Femur (tissue), 1 donor: Measurements from ENCODE around the gene FAM174B.
A peak's percentile ranks its signal among the peaks of the same experiment; 100 is the strongest.

Experiments
- DNase-seq: peaks from one replicate; pipeline ENCODE4 v3.0.0-alpha.2; 2017

The FAM174B gene

DNA sequence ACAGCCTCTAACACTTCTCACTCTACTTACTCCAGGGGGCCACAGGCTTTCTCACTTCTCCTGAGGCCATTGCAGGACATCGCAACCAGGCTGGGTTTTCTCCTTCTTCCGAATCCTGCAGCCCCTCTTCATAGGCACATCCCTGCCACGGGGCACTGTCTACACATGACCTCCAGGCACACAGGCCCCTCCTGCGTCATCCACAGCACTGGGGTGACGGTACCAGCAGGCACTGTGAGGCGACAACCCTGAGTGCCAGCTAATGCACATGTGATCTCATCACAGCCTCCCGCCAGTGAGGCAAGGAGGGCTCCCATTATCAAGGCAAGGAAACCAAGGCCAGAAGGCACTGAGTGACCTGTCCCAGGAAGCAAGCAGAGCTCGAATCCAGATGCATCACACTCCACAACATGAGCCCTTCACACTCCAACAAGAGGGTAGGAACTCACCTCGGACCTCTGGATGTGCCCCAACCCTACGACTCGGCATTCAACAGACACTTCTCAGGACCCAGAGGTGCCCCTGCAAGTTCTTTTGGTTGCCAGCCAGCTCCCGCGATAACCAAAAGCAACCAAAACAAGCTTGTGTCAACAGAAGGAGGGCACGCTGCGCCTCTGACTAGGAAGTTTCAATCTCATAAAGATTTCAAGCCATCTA, 16.7 kb downstream of the FAM174B start:
- no peak for DNase-seq

DNA sequence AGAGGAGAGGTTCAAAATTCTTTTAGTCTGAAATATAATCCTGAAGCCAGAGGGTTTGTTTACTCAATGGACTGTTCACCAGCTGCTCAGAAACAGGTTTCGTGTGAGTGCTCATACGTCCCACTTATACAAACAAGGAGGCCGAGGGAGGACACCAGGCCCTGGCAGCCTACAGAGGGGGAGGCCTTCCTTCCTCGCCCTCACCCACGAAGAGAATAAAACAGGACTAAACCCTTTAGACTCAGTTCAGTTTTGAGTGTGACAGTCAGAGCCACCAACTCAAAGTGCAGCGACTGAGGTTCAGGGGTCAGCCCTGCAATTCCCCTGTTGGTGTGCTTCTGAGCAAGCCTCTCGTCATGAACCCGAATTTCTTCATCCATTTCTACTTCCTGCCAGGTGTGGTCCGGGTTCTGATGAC, 17.3 kb downstream of the FAM174B start:
- DNase-seq: no peak

DNA sequence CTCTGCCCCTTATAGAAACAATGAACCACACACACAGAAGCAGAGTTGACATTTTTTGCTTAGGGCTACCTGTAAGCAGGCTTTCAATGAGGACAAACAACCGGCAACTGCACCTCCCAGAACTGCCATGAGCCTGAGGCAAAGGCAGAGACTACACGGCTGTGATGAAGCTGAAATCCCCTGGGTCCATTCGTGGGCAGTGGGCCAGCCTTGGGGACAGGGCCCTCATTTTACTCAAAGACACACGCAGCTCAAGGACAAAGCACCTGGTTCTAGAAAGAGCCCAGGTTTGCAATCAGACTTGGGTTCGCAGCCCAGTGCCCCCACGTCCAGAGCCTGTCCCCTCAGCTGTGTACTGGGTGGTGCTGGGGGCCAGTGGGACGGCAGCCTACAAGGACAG, 17.9 kb downstream of the FAM174B start:
- DNase-seq: no peak

DNA sequence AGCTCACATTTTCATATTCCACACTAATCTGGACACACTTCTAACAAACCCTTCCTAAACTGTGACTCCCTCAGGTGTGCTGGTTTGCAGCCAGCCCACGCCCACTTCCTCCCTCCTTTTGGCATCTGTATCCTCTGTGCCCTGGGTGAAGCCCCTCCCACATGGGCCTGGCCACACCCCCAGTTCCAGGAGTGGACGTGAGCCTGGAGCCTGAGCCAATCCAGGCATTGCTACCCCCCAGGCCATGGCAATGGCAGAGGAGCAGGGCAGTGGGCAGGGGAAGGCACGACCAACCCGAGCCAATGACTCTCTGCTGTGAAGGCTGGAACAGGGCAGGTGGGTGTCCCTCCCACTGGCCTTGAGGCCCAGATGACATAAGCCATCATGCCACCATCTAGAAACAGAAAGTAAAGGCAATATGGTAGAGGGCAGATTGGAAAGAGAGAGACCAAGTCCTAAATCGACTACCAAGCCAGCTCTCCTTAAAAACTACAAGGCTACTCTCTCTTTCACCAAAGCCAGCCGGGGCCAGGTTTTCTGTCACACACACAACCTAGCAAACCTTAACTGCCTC, 18.6 kb downstream of the FAM174B start:
- DNase-seq: no peak

DNA sequence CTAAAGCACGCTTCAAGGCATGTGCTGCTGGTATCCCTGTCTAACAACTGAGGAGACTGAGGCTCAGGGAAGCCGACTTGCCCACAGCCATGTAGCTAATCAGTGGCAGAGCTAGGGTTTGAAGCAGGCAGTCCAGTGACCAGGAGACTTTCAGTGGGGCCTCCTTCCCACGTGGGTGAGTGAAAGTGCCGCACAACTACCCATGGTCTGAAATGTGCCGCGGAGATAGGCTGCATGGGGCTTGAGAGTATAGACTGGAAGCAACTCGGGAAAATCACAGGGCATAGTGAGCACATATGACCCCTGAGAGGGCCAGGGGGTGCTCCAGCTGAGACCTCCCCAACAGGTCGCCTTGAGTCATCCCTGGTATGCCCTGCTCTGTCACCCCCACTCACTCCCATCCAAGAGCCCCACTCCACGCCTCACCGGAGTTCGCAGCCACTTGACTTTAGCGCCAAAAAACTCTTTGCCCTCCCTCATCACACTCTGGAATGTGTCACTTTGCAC, 19.1 kb downstream of the FAM174B start:
- DNase-seq: no peak

DNA sequence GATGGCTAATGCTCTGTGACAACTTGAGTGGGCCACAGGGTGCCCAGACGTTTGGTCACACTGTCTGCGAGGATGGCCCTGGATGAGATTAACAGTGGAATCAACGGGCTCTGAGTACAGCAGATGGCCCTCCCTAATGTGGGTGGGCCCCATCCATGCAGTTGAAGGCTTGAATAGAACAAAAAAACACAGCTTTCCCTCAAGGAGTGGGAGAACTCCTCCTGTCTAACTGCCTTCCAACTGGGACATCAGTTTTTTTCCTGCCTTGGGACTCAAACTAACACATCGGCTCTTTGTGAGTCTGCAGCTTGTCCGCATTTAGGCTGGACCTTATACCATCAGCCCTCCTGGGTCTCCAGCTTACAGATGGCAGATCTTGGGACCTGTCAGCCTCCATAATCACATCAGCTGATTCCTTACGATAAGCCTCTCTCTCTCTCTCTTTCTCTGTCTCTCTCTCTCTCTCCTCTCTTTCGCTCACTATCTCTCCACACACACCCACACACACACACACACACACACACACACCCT, 20.8 kb downstream of the FAM174B start:
- DNase-seq: no peak

DNA sequence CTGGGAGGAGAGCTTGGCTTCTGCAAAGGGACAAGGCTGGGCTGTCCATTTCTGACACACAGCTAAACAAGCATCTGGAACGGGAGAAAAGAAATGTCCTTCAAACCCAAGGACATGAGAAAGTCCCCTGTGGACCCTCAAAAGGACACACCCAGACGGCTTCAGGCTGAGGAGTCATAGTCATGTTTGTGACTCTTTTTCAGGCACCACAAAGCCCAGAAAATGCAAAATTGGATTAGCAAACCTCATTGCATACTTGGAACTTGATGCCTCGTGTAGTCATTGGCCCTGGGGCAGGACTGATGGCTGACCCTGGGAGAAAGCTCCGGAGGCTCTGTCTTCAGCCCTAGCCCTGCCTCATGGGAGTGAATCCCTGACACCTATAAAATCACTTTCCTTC, 21.5 kb downstream of the FAM174B start:
- no peak for DNase-seq

DNA sequence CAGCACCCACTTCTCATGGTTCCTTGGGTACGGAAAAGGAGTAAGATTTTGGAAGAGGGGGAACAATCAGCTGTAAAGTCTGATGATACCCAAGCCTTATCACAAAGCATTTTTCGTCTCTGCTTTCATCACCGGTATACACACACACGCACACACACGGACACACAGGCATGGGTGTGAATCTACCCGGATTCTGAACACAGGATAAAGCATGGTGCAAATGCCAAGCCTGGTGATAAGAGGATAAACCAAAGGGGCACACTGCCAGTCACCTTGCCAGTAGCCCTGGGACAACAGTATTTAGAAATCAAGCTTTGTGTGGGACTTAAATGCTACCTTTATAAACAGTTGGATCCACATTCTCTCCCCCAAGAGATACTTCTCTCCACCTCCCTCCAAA, 22.2 kb downstream of the FAM174B start:
- DNase-seq: no peak

DNA sequence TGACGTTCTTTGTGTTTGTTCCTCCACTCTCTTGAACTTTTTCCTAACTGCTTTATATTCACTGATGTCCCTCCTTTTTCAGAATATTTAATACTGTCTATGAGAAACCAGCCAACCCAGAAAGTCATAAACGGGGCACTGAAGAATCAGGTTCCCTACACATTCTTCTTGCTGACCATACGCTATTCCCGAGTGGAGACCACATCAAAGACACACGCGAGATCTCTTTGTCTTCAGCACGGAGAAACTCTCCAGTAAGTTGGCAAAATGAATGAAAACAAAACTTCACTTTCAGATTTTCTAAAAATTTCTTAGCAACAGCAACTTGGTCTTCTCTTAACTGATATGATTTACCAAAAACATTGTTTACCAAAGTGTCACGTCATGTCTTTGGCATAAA, 22.6 kb downstream of the FAM174B start:
- no peak for DNase-seq

DNA sequence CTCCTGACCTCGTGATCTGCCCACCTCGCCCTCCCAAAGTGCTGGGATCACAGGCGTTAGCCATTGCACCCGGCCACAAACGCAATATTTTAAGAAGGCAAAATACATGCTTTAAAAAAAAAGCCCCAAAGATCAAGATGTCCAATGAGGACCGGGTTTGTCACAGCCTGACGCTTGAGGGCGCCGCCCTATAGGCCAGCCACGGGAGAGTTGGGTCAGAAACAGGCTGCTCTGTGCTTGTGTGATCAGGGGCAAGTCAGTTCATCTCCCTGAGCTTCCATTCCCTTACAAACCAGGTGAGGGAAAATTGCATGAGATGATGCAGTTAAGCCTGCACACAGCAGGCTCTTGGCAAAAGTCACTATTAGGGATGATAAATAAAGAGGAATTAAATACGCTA, 23.9 kb downstream of the FAM174B start:
- no peak for DNase-seq

DNA sequence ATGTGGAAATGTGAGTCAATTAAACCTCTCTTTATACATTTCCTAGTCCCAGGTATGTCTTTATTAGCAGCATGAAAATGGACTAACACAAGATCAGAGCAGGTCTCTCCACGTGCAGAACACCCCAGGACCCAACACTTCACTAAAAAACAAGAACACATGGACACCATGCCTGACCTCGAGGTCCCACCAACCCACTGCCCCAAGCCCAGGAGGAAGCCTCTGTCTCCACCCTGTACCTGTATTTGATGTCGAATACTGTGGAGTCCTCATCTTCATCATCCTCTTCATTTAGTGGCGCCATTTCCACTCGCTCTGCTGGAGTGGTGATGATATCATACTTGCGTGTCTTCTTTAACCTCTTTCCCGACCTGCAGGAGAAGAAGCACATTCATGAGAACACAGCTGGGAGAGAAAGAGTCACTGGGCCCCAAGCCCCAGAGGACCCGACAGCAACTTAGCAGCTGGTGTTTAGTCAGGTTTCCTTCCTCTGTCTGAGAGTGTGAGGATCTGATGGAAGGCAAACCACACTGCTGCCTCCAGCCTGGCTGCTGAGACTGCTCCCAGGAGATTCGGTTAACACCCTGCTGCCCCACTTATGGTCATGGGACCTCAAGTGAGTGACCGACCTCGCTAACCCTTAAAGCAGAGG, 25.5 kb downstream of the FAM174B start:
- no peak for DNase-seq

DNA sequence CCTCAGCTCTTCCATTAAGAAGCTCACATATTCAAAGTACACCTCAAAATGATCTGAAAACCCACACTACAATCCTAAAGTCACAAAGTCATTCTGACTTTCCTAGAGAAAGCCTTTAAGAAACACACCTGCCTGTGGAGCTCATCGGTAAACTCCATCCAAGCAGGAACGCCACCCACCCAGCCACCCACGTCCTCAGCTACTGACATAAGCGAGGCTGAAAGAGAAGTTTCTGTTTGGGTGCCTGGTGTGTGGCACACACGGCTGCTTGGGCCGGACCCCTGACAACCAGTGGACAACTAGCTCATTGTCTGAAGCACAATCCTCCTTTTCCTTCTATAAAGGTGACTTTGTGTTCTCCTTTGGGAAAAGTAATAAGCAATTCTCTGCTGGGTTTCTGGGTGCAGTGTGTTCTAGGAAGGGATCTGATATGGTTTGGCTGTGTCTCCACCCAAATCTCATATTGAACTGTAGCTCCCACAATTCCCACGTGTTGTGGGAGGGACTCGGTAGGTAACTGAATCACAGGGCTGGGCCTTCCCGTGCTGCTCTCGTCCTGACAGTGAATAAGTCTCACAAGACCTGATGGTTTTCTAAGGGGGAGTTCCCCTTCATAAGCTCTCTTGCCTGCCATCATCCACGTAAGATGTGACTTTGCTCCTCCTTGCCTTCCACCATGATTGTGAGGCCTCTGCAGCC, 26.1 kb downstream of the FAM174B start:
- peak; percentile 7 for DNase-seq

DNA sequence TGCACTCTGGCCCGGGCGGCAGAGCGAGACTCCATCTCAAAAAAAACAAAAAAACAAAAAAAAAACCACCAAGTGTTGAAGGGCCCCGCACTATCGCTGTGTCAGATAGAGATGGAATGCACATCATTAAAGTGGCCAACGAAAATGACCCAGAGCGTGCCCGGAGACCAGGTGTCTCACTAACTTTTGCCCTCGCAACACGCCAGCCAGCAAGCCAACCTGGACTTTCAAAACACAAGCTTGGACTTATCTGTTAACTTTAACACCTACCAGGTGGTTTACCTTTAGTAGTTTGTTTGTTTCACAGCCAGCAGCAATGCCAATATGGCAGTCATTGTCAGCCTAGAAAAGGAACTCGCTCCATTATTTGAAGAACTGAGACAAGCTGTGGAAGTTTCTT, 28.6 kb downstream of the FAM174B start:
- DNase-seq: peak; percentile 2

DNA sequence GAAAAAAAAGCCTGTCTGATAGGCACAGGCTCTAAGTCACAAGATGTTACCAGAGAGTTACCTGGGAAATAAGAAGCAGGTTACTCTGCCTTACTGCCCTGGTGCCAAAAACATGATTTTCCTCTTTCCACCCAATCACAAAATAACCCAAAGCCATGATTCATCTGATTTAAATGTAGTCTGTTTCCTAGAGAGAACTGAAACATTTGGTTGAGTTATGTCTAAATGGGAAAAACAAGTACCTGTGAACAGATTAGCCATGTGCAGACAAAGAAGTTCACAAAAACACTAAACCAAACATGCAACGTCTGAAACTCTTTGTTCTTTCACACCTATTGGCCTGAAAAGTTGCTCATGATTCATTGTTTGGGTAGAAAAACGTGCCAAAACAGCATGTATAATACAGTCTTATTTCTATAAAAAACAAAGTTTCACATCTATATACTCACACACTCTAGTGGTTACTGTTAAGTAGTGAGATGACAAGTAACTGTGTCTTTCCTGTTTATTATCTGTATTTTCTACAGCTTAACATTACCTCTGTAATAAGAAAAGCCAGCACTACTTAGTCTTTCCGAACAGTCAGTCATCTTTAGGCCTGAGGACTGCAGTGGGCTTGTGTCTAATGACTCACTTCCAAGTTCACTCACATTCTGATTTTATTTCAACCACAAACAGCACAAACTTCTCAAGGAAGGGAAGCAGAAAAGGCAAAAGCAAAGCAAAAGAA, 30.2 kb downstream of the FAM174B start:
- no peak for DNase-seq

DNA sequence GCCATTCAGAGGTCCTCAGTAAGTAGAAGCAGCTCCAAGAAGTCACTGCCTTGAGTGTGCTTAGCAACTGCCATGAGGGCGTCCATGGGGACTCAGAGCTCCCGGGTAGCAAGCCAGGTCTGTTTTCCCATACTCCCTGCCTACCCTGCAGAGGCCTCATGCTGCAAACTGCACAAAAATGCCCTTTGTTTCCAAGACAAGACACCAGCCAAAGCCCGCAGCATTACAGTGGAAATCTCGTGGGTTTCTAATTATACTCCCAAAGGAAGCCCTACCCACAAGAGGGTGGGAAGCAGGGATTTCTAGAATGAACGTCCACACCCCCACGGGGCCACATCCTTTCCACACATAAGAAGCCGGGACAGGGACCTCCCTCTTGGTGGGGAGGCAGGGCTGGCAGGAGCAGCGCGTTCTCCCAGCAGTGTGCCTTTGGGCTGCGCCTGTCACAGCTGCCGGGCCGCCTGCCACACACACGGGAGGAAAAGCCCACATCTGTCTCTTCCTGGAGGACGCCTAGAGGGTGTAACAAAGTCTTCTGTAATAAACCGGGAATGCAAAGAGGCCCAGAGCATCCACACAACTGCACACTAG, 31.1 kb downstream of the FAM174B start:
- DNase-seq: peak; percentile 88

DNA sequence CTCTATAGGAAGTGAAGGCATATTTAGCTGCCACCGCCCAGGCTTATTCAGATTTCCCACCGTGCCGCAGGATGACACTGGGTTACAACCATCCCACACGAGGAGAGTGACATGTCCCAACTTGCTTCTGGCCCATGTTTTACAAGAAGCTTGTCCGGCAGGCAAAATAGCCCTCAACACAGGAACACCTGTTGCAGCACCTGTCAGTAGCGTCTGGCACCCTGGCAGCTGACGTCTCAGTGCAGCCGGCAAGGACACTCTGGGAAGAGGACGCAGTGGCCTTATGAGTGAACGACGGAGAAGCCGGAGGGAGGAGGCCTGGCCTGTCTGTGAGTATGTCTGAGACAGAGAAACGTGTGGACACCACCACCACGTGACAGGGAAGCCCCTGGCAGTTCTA, 32.1 kb downstream of the FAM174B start:
- peak; percentile 80 for DNase-seq

DNA sequence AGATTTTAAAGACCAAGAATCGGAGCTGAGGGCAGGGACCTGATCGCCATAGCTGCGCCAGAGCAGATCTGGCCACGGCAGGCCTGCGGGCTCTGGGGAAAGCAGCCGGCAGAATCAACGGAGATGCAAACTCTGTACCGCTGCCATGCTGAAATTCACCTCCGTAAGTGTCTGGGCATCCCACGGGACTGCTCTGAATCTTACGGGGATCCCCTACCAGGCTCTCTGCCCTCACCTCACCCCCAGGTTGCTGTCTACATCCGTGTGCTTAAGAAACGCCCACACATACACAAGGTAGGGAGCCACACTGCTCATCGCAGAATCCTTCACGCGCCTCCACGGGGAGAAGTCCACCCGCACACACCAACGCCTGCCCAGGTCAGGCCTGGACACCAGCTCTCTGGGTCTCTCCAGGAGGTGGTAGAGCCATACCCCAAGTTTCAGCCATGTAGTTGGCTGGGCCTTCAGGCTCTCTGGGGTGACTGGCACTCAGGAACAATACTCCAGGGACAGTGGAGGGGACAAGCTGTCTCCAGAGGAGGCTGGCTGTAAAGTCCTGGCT, 33.5 kb downstream of the FAM174B start:
- no peak for DNase-seq

DNA sequence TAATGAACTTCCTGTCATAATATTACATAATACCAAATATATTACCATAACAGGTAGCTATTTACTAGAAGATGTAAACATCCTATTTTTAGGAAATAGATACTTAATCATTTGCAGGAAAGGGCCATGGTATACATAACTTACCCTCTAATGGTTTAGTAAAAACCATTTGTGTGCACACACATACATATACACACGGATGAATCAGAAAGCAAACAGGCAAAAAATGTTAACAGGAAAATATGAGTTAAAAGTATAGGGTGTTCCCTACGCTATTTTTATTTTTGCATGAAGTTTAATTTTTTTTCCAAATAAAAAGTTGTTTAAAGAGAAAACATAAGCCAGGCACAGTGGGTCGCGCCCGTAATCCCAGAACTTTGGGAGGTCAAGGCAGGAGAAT, 34.6 kb downstream of the FAM174B start:
- DNase-seq: no peak

DNA sequence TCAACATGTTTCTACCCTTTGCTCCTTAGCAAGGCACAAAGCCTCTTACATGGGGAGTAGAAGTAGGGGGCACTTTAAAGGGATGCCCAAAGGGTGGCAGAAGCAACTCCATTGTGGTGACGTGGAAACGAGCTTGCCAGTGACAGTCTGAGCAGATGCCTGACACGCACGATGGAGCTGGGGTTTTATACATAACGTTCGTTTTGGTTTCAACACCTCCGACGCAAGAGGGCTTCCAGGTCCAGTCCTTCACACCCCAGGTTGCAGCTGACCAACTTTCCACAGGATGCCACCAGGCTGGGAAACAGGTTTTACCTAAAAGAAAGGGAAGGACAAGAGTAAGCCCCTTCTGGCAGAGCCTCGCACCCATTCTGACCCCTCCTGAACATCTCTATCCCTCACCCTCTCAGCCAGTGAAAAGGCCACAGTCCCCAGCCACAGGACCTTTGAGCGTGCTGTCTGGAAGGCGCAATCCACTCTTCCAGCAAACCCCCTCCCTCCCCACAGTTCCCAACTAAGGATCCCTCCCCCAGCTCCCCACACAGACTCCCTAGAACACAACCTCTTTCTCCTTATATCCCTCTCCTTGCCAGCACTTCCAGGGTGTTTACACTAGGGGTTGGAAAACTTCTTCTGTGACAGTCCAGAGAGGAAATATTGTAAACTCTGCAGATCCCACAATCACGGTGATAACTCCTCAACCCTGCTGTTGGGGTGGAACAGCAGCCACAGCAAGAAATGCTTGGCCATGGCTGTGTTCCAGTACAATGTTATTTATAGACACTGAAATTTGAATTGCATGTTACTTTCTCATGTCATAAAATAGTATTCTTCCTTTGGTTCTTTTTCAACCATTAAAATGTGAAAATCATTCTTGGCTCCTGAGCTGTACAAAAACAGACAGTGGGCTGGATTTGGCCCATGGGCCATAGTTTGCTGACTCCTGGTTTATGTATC, 36.2 kb downstream of the FAM174B start:
- peak; percentile 79 for DNase-seq
